ENCODE results near the gene CPOX.

The CPOX gene

GRCh38 chr3:98596087-98596486 lies 2.7 kb upstream of the CPOX start:
- DNase-seq (ENCODE audit: low read depth) = no peak
- H3K4me3 ChIP-seq (ENCODE audit: low read depth, low read length) = no peak overlapping the region
- TF ChIP-seq CTCF (conservative IDR thresholded peaks at IDR 0.05; ENCODE audit: low read depth, low read length) = no peak

GRCh38 chr3:98594628-98595324 lies 1.4 kb upstream of the CPOX start:
- no peak for TF ChIP-seq CTCF (conservative IDR thresholded peaks at IDR 0.05; ENCODE audit: low read depth, low read length)
- no peak overlapping the region for H3K4me3 ChIP-seq (ENCODE audit: low read depth, low read length)
- no peak for DNase-seq (ENCODE audit: low read depth)

- no peak for DNase-seq (ENCODE audit: low read depth)
- no peak for TF ChIP-seq CTCF (conservative IDR thresholded peaks at IDR 0.05; ENCODE audit: low read depth, low read length)
- H3K4me3 ChIP-seq (ENCODE audit: low read depth, low read length) = peak overlapping the region; percentile 77
Observed at GRCh38 chr3:98592345-98592935, 971 bp downstream of the CPOX start.

- DNase-seq (ENCODE audit: low read depth) = peak; percentile 90
- TF ChIP-seq CTCF (conservative IDR thresholded peaks at IDR 0.05; ENCODE audit: low read depth, low read length) = no peak
- no peak overlapping the region for H3K4me3 ChIP-seq (ENCODE audit: low read depth, low read length)
Observed at GRCh38 chr3:98589331-98590036, 3.9 kb downstream of the CPOX start.

GRCh38 chr3:98588065-98588464 lies 5.3 kb downstream of the CPOX start:
- peak; percentile 36 for TF ChIP-seq CTCF (conservative IDR thresholded peaks at IDR 0.05; ENCODE audit: low read depth, low read length)
- H3K4me3 ChIP-seq (ENCODE audit: low read depth, low read length) = no peak overlapping the region
- no peak for DNase-seq (ENCODE audit: low read depth)

GRCh38 chr3:98587654-98588053 lies 5.8 kb downstream of the CPOX start:
- no peak overlapping the region for H3K4me3 ChIP-seq (ENCODE audit: low read depth, low read length)
- TF ChIP-seq CTCF (conservative IDR thresholded peaks at IDR 0.05; ENCODE audit: low read depth, low read length) = no peak
- DNase-seq (ENCODE audit: low read depth) = no peak

All from choroid plexus epithelial cell (primary cell).